ENCODE results near the gene RALGPS2.
A peak's percentile ranks its signal among the peaks of the same experiment; 100 is the strongest.

Gene RALGPS2

DNA sequence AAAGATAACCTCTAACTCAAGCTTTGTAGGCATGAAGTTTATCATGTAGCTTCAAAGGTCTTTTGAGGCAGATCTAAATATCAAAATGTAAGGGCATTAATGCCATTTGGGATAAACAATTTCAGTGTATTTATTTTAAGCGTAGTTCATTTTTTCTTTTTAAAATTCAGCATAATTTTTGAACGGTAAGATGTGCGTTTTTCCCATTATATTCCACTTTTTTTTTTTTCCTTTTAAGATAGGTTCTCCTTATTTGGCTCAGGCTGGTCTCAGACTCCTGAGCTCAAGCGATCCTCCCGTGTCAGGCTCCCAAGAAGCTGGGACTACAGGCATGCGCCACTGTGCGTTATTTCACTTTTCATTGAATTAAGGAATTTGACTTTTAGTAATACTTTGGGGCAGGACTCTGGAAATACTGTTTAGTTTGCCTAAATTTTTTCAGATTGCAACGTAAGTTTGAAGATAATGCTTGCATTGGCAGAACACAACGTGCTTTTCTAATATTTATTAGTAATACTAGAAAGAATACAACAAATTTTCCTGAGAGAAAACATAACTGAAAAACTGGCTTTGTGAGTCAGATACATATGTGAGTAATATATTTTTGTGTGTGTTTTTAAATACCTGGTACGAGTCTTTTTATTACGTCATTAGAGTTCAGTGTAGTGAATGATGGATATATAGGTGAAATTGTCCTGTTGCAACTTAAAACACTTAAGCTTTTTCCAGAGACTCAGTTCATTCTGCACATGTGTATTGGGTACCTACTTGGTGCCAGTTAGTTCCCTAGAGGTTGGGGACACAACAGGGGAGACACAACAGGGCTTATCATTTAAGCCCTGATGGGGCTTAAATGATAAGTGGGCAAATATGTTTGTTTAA is 2.2 kb downstream of the RALGPS2 start:
- TF ChIP-seq, protein P1, sequence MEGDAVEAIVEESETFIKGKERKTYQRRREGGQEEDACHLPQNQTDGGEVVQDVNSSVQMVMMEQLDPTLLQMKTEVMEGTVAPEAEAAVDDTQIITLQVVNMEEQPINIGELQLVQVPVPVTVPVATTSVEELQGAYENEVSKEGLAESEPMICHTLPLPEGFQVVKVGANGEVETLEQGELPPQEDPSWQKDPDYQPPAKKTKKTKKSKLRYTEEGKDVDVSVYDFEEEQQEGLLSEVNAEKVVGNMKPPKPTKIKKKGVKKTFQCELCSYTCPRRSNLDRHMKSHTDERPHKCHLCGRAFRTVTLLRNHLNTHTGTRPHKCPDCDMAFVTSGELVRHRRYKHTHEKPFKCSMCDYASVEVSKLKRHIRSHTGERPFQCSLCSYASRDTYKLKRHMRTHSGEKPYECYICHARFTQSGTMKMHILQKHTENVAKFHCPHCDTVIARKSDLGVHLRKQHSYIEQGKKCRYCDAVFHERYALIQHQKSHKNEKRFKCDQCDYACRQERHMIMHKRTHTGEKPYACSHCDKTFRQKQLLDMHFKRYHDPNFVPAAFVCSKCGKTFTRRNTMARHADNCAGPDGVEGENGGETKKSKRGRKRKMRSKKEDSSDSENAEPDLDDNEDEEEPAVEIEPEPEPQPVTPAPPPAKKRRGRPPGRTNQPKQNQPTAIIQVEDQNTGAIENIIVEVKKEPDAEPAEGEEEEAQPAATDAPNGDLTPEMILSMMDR (IDR thresholded peaks at IDR 0.05; ENCODE audit: low read depth, low read length) = no peak
- DNase-seq (ENCODE audit: low read depth in 2 of 2) = peak; percentile 17 to 46
- H3K4me3 ChIP-seq (replicated peaks in 1 of 2; ENCODE audit: low read depth in 2 of 2, low read length in 2 of 2) = peak overlapping the region in 1 of 2 donors; percentile 82

DNA sequence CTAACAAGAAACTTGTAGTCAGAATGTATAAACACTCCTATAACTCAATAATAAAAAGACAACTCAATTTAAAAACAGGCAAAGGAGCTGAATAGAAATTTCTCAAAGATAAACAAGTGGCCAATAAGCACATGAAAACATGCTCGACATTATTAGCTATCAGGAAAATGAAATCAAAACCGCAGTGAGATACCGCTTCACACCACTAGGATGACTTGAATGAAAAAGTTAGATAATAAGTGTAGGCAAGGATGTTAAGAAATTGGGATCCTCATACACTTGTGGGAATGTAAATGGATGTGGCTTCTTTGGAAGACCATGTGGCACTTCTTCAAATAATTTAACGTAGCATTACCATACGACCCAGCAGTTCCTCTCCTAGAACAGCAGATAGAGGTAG is 8.9 kb downstream of the RALGPS2 start:
- no peak for DNase-seq (ENCODE audit: low read depth in 2 of 2)
- no peak overlapping the region for H3K4me3 ChIP-seq (replicated peaks in 1 of 2; ENCODE audit: low read depth in 2 of 2, low read length in 2 of 2)
- TF ChIP-seq, protein P1 (IDR thresholded peaks at IDR 0.05; ENCODE audit: low read depth, low read length) = peak; percentile 42

DNA sequence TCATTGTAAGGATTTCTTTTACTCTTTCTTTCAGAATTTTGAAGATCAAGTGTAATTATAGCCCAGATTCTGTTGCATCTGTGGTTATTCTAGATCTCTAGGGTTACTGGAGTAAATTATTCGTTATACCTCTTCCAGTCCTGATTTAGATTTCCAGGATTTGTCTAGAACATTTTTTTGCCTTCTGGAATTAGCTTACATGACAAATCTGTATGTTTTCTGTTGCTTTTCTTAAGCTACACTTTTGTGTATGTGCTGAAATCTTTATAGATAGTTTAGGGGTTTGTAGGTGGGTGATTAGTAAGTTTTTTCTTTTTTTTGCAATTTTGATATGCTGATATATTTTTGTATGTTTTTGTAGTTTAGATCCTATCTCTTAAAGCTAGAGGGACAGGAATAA is 13.7 kb downstream of the RALGPS2 start:
- TF ChIP-seq, protein P1 (IDR thresholded peaks at IDR 0.05; ENCODE audit: low read depth, low read length) = no peak
- H3K4me3 ChIP-seq (replicated peaks in 1 of 2; ENCODE audit: low read depth in 2 of 2, low read length in 2 of 2) = no peak overlapping the region
- no peak for DNase-seq (ENCODE audit: low read depth in 2 of 2)

DNA sequence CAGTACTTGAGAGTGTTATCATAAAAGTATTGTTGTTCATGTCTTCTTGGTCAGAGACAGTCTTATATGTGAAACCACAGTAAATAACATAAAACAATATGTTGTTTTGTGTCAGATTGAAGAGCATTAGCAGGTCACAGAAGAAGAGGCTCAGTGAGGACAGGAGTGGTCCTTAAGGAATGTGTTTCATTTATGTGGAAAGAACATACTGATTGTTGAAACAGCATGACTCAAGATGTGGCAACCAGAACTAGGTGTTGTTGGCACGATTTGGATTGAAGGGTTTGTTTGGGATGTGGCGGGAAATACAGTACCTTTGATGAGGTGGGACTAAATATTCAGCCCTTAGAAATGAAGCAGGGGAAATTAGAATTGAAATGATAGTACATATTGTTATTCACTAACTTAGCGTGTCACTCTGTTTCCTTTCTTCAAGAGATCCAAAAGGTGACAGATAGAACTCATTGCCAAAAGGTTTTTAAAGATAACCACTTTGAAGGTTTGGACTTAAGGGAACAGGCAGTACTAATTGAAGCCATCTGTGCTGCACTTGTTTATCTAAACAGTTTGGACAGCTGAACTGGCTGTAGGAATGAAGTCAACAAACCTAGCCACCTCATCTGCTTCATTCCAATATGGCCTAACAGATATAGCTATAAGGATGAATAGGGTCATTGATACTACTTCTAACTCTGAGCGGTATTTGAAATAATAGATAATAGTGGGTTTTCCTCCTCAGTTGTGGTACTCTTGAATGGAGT is 14.4 kb downstream of the RALGPS2 start:
- DNase-seq (ENCODE audit: low read depth in 2 of 2) = peak; percentile 32 to 65
- TF ChIP-seq, protein P1 (IDR thresholded peaks at IDR 0.05; ENCODE audit: low read depth, low read length) = no peak
- no peak overlapping the region for H3K4me3 ChIP-seq (replicated peaks in 1 of 2; ENCODE audit: low read depth in 2 of 2, low read length in 2 of 2)

DNA sequence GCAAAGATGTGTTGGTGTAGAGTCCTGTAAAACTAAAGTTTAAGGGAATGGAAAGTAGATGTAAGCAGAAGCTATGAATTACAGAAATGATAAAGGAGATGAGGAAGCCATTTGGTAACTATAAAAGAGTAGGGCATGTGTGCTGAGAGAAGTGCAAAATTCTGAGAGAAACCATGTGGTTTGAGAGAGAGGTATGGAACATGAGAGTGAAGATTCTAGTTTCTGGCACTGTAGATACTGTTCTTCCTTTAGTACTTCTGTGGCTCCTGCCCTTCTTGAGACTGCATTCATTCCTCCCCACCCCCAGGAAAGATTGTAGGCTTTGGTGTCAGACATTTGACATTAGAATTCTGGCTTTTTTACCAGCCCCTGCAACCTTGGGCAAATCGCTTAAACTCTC is 15.4 kb downstream of the RALGPS2 start:
- TF ChIP-seq, protein P1 (IDR thresholded peaks at IDR 0.05; ENCODE audit: low read depth, low read length) = no peak
- no peak for DNase-seq (ENCODE audit: low read depth in 2 of 2)
- no peak overlapping the region for H3K4me3 ChIP-seq (replicated peaks in 1 of 2; ENCODE audit: low read depth in 2 of 2, low read length in 2 of 2)

DNA sequence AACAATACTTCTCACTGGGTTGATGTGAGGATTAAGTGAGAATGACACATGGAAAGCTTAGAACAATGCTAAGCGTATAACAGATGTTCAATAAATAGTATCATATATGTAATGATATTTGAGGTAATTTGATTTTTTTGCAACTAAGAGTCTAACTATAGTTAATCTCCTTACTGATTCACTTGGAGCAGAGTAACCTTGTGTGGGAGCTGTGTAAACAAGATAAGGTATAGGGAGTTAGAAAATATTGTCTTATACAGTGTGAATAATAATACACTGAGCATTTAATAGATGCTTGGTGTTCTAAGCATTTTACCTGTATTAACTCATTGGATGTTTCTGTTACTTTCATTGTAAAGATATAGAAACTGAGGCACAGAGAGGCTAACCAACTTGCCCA is 15.9 kb downstream of the RALGPS2 start:
- no peak for DNase-seq (ENCODE audit: low read depth in 2 of 2)
- TF ChIP-seq, protein P1 (IDR thresholded peaks at IDR 0.05; ENCODE audit: low read depth, low read length) = no peak
- H3K4me3 ChIP-seq (replicated peaks in 1 of 2; ENCODE audit: low read depth in 2 of 2, low read length in 2 of 2) = no peak overlapping the region

Data from cardiac fibroblast (primary cell).